GM21825 (cell line): ENCODE results near the gene INSYN2B.
A peak's percentile ranks its signal among the peaks of the same experiment; 100 is the strongest.
"Not testable (repeated sequence)": the region's sequence is repeated elsewhere in the genome, so short reads cannot be mapped to it uniquely, and the experiment has no call there.

Experiments used
- ATAC-seq: cut with Tn5 transposase; IDR thresholded peaks from one replicate; pipeline ENCODE4 v1.9.1; 2021; ENCODE audit warnings: mild to moderate bottlenecking, moderate library complexity; ENCODE audit not compliant: unreplicated experiment

The INSYN2B gene

GRCh38 chr5:169860585-169860984, 119.7 kb downstream of the INSYN2B start:
- peak; percentile 56 for ATAC-seq

DNA sequence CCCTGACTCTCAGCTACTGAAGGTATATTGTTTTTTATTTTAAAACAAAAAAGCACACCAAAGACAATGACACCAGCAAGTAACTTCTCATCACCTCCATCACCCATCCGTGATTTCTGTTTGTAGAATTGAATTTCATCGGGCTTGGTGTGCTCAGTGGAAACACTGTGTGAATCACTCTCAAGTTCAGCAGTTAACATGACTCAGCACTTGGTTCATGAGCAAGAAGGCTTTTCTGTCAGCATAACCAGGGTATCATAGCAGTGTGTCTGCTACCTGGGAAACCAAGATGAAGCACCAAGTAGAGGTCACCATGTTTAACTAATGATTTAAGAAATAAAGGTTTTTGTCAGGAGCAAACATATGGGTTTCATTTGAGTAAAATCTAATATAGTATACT, 123.7 kb downstream of the INSYN2B start:
- ATAC-seq = no peak

DNA sequence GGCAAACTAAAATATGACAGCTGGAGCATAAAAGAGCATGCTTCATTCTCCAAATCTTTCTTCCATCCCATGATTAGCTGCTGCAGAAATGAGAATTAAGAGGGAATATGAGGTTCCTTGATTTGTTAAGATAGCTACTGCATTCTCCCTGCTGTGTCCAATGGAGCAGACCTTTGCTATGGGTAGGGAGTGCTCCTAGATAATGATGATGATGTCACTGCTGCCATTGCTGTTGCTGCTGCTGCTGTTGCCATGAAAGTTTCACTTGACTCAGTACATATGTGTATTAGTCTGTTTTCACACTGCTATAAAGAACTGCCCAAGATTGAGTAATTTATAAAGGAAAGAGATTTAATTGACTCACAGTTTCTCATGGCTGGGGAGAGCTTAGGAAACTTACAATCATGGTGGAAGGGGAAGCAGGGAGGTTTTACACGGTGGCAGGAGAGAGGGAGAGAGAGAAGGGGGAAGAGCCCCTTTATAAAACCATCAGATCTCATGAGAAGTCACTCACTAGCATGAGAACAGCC, 128.9 kb downstream of the INSYN2B start:
- no peak for ATAC-seq

GRCh38 chr5:169850409-169850808, 129.9 kb downstream of the INSYN2B start:
- no peak for ATAC-seq

GRCh38 chr5:169848792-169849191, 131.5 kb downstream of the INSYN2B start:
- ATAC-seq = no peak

GRCh38 chr5:169848271-169848670, 132.0 kb downstream of the INSYN2B start:
- no peak for ATAC-seq

- ATAC-seq = no peak
Measured at GRCh38 chr5:169847519-169847918, 132.8 kb downstream of the INSYN2B start.

DNA sequence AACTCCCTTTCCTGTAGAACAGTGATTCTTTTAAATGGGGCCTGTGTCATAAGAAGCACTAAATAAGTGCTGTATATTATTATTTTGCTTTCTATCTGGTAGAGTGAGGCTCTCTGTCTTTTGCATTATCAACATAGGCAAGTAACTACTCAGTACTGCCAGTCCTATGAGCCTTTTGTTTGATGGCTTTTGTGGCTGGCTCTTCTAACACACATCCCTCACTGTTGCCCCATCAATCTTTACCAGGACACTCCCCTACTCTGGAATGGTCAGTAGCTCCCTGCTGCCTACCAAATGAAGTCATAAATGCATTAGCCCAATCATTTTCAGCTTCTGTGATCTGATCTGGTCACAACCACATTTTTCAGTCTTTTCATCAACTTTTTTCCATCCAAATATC, 137.6 kb downstream of the INSYN2B start:
- no peak for ATAC-seq

DNA sequence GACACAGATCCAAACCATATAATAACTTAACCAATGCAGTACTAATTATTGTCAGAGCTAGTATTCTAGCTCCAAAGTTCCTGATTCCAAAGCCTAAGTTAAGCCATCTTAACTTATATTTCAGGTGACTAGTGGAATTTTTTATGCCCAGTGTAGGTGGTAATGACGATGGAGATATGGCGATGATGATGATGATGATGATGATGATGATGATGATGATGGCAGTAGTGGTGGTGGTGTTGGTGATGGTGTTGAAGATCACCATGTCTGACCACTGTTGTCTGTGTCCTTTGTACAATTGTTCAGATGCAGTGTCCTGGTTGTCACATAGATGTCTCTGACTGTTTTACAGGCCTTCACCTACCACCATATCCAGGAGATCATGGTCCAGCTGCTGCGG, 139.9 kb downstream of the INSYN2B start:
- no peak for ATAC-seq

GRCh38 chr5:169838688-169839087, 141.6 kb downstream of the INSYN2B start:
- peak; percentile 79 for ATAC-seq

- no peak for ATAC-seq
Measured at GRCh38 chr5:169837686-169838085, 142.6 kb downstream of the INSYN2B start.

DNA sequence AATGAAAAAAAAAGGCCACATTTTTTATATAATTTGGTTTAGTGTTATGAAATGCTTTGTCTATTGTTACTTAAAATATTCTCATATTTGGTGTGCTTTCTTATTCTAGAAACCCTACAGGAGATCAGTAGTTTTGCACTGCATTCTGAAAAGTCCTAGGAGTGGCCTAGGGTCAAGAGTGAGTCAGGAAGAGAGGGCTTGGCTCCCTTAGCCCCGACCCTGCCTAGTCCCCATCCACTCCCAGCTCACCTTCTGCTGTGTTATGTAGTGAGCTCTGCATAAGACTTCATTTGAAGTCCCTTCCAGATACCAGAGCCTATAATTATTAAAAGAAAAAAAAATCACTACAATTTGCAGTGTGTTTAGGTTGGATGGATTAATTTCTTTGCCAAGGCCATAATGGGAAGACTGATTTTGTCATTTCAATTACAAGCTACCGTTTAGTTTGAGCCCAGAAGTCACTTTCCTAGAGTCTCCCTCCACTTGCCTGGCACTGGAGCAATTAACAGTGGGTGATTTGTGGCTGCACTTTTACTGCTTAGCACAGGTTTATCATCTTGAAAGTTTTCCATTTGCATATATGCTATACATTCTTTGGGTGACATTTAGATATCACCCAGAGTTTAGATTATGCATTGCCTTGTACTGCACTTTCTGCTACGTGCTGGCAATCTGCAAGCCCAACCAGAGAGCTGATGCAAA, 143.3 kb downstream of the INSYN2B start:
- ATAC-seq = no peak

DNA sequence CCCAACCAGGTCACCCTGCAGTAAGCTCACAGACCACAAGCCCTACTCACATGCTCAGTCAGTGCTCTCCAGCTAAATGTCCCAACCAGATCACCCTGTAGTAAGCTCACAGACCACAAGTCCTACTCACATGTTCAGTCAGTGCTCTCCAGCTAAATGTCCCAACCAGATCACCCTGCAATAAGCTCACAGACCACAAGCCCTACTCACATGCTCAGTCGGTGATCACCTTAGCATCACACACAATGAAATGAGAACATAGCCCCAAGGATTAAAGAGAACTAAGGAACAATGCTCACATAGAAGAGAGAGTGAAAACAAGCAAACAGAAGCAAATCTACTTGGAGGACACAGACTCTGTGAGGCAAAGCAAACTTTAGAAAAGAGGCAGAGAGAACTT, 145.8 kb downstream of the INSYN2B start:
- not testable (repeated sequence) for ATAC-seq

DNA sequence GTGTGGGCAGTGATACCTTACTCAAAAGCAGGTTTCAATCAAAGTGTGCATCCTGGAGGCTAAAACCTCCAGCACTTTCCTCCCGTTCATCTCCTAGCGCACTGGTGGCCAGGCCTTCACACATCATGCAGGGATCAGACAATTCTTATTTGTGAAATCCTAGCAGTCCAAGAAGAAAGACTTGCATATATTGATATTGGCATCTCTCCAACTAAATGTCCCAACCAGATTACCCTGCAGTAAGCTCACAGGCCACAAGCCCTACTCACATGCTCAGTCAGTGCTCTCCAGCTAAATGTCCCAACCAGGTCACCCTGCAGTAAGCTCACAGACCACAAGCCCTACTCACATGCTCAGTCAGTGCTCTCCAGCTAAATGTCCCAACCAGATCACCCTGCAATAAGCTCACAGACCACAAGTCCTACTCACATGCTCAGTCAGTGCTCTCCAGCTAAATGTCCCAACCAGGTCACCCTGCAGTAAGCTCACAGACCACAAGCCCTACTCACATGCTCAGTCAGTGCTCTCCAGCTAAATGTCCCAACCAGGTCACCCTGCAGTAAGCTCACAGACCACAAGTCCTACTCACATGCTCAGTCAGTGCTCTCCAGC, 146.5 kb downstream of the INSYN2B start:
- not testable (repeated sequence) for ATAC-seq

DNA sequence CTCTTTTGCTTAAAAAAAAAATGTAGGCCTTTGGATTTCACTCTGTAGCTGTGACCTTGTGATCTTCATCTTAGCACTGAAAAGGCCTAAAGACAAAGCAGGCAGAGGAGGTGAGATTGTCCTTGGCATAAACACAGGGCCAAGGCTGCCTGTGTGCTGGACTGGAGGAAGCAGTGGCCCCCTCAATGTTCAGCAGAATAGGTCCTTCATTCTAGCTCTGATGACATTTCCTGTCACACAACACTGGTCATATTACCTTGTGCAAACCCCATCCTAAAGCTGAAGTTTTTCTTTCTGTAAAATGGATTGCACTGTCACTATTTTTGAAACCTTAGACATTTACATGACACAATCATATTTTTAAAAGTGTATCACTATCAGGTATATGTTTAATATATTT, 147.4 kb downstream of the INSYN2B start:
- ATAC-seq = peak; percentile 34

- no peak for ATAC-seq
Measured at GRCh38 chr5:169832304-169832703, 148.0 kb downstream of the INSYN2B start.

DNA sequence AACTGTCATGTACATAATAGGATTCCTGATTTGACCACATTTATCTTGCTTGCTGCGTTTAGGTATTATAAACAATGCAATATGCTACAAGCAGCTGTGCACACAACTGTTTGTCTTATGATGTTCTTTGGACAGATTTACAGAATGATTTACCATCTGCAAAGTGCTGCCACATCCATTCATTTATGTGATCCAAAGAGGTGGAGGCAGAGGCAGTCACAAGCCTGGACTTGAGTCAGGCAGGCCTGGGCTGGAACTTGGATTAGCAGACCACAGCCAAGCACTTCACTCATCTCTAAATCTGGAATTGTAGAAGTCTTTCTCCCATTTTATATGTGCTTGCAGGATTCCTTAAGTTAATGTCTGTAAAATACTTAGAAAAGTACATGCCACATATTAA, 149.0 kb downstream of the INSYN2B start:
- no peak for ATAC-seq

DNA sequence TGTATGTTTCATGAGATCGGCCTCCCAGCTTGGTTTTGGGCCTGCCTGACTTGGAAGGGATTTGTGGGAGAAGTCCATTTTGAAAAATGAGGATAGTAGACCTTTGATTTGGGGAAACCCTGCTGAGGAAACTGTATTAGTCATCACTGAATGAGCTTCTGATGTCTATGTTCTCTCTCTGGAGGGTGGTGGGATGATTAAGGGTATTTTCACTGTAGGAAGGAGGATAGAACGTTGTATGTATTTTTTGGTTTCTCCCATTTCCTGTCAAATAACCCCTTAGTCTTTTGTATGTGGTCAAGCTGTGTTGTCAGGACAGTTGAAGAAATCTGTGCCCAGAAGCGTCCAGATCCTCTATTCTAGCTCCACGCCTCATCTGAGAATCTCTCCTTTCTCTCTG, 151.9 kb downstream of the INSYN2B start:
- peak; percentile 52 for ATAC-seq

- no peak for ATAC-seq
Measured at GRCh38 chr5:169827769-169828168, 152.5 kb downstream of the INSYN2B start.

DNA sequence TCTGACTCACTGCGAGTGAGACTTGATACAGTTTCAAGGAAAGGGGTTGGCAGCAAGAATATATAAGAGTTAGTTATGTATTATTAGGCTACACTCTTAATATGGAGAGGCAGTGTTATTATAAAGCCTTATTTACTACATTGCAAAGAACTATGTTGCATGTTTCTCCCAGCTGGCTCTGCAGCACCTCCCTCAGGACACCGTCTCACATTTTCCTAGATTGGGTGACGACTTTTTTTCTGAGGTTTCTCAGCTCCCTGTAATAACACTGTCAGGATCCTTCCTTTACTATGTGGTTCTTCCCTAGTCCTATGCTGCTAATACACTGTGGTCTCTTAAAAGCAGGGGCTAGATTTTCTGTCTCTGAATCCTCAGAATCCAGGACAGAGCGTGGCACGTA, 153.7 kb downstream of the INSYN2B start:
- ATAC-seq = no peak

GRCh38 chr5:169817031-169817430, 163.3 kb downstream of the INSYN2B start:
- ATAC-seq = no peak

DNA sequence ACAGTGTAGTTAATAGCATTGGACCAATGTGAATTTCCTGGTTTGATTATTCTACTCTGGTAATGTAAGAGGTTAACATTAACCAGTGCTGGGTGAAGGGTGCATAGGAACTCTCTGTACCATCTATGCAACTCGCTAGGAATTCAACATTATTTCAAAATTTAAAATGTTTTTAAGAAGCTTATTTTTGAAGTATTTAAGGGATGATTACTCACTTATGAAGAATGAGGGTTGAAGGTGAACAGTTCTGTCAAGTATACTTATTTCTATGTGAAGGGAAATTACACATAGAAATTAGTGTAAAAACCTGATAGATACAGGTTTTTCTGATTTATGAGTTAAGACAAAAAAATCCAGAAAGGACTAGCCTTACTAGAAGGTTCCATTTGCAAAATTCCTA, 165.8 kb downstream of the INSYN2B start:
- no peak for ATAC-seq
